ENCODE results near the gene IGSF3.

The IGSF3 gene

GRCh38 chr1:116528329-116529083, 139.0 kb downstream of the IGSF3 start:
- H3K36me3 ChIP-seq (ENCODE audit: insufficient read depth, low read length): peaks cover under 1% of the 10 kb centered on the region; the same call in 1 of the 2 replicates

DNA sequence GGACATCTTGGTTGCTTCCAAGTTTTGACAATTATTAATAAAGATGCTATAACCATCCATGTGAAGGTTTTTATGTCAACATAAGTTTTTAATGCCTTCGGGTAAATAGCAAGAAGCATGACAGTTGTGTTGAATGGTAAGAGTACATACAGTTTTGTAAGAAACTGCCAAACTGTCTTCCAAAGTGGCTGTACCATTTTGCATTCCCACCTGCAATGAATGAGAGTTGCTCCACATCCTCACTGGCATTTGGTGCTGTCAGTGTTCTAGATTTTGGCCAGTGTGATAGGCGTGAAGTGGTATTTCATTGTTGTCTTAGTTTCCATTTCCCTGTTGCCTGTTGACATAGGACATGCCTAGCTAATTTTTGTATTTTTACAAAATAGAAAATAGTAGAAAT, 142.1 kb downstream of the IGSF3 start:
- H3K4me3 ChIP-seq (ENCODE audit: low read length): no peak overlapping the region
- no peaks in the 10 kb centered on the region for H3K27me3 ChIP-seq (ENCODE audit: insufficient read depth, low read length)
- H3K9ac ChIP-seq (ENCODE audit: low read depth, low read length): no peak overlapping the region
- no peaks in the 10 kb centered on the region for H3K4me1 ChIP-seq (ENCODE audit: insufficient read depth, low read length)
- H3K36me3 ChIP-seq (ENCODE audit: insufficient read depth, low read length): no peaks in the 10 kb centered on the region
- H3K9me3 ChIP-seq (ENCODE audit: insufficient read depth, low read depth, low read length): no peaks in the 10 kb centered on the region
- H3K27ac ChIP-seq (ENCODE audit: low read depth, low read length): no peak overlapping the region
- WGBS: 92% methylated on average over 2 of the region's 2 CpGs

More at GRCh38 chr1:116528329-116529083, 139.0 kb downstream of the IGSF3 start:
- Histone ChIP-seq H3K9ac (ENCODE audit: low read depth, low read length) (no peak overlapping the region), H3K27ac (ENCODE audit: low read depth, low read length) (no peak overlapping the region), H3K4me3 (ENCODE audit: low read length) (no peak overlapping the region), H3K4me1 (ENCODE audit: insufficient read depth, low read length) (no peaks in the 10 kb centered on the region), H3K9me3 (ENCODE audit: insufficient read depth, low read depth, low read length) (no peaks in the 10 kb centered on the region), H3K27me3 (ENCODE audit: insufficient read depth, low read length) (no peaks in the 10 kb centered on the region)
- WGBS: 64% methylated on average over 1 of the region's 1 CpG
